Measurements from ENCODE around the gene INMT. TPM values are rescaled to one million over a fixed set of nuclear protein-coding genes. Genes with fewer than 3 reads are reported as not detected.

The INMT gene
- total and polyA plus RNA-seq, 2 of the 13 experiments (the other 11 are each of a cell fraction or from before 2014, with no cell fraction given) = not detected

- Histone ChIP-seq H4K20me1 (ENCODE audit: insufficient read depth, low read length) (no peaks in the 10 kb centered on the region), H3K4me3 (replicated peaks in 1 of 3; ENCODE audit: insufficient read depth in 1 of 3, low read depth in 2 of 3, low read length in 3 of 3) (no peak overlapping the region), H3K9ac (ENCODE audit: insufficient read depth, low read depth, low read length) (no peak overlapping the region), H3K36me3 (replicated peaks in 1 of 2; ENCODE audit: control insufficient read depth in 1 of 2, insufficient read depth in 2 of 2, low read length in 2 of 2) (no peaks in the 10 kb centered on the region), H2AFZ (ENCODE audit: low read length) (no peak overlapping the region), H3K4me2 (ENCODE audit: low read depth, low read length) (no peak overlapping the region), H3K27me3 (ENCODE audit: control insufficient read depth in 1 of 2, insufficient read depth in 2 of 2, low read length in 2 of 2) (no peaks in the 10 kb centered on the region), H3K27ac (ENCODE audit: extremely low read length, insufficient read depth, low read length) (no peak overlapping the region), H3K79me2 (ENCODE audit: insufficient read depth, low read length) (no peaks in the 10 kb centered on the region), H3K4me1 (ENCODE audit: insufficient read depth, low read length) (peaks cover 9% of the 10 kb centered on the region), H3K9me3 (ENCODE audit: low read length) (no peaks in the 10 kb centered on the region)
- intact Hi-C loops (cut with micrococcal nuclease; ENCODE audit: unreplicated experiment) = no loop called here
- no peak for FAIRE-seq
- in situ Hi-C loops (cut with HindIII; ENCODE audit: extremely low pct_ligation_motif_present, low pct_unique_long_range_greater_than_20kb) = no loop called here
- no peak for TF ChIP-seq ZNF34 (CRISPR knock-in tag; IDR thresholded peaks at IDR 0.05; ENCODE audit: borderline replicate concordance)
- no peak for TF ChIP-seq ZNF382 (CRISPR knock-in tag; IDR thresholded peaks at IDR 0.05; ENCODE audit: borderline replicate concordance)
- no peak for TF ChIP-seq RFX3 (CRISPR knock-in tag; IDR thresholded peaks at IDR 0.05)
- TF ChIP-seq SRSF9 (IDR thresholded peaks at IDR 0.05; ENCODE audit: borderline replicate concordance, insufficient read depth, low read depth, low read length, poor library complexity, severe bottlenecking) = no peak
- no peak for TF ChIP-seq ZNF446 (CRISPR knock-in tag; IDR thresholded peaks at IDR 0.05)
- no peak for TF ChIP-seq RCOR2 (CRISPR knock-in tag; IDR thresholded peaks at IDR 0.05)
- TF ChIP-seq HMGA1 (CRISPR knock-in tag; conservative IDR thresholded peaks at IDR 0.05) = no peak
- TF ChIP-seq SATB2 (CRISPR knock-in tag; IDR thresholded peaks at IDR 0.05) = no peak
- TF ChIP-seq ZNF207 (IDR thresholded peaks at IDR 0.05; ENCODE audit: borderline replicate concordance) = no peak
- TF ChIP-seq HNF1A (IDR thresholded peaks at IDR 0.05; ENCODE audit: low read depth) = no peak
- TF ChIP-seq HNF1A (CRISPR knock-in tag; IDR thresholded peaks at IDR 0.05; ENCODE audit: borderline replicate concordance) = no peak
- no peak for TF ChIP-seq ZNF530 (CRISPR knock-in tag; IDR thresholded peaks at IDR 0.05; ENCODE audit: low read depth)
- ChIA-PET POLR2A (no interaction called here), CTCF (ENCODE audit: low intra/inter-chr PET ratio, low total read pairs) (no interaction called here)
- peak; percentile 70 for ATAC-seq
- BruUV-seq (replicated peaks) = no TSS peak
- 59% methylated on average over 11 of the region's 22 CpGs for WGBS (ENCODE audit: low lambda C conversion rate)
- no peak for DNase-seq (ENCODE audit: low spot score)
Measured at GRCh38 chr7:30755384-30756154, 3.6 kb downstream of the INMT start.
